GM20000 (cell line): ENCODE measurements around the gene KDM1B.
A peak's percentile ranks its signal among the peaks of the same experiment; 100 is the strongest.

Experiments
- DNase-seq: peaks from one replicate; pipeline ENCODE4 v3.0.0; 2012; ENCODE audit warnings: low spot score
- TF ChIP-seq, protein P1 (sequence below): IDR thresholded peaks from 2 replicates; pipeline ENCODE4 v1.5.1; 2012; ENCODE audit warnings: mild to moderate bottlenecking, control low read depth; ENCODE audit errors: extremely low read depth, missing control alignments

KDM1B gene

DNA sequence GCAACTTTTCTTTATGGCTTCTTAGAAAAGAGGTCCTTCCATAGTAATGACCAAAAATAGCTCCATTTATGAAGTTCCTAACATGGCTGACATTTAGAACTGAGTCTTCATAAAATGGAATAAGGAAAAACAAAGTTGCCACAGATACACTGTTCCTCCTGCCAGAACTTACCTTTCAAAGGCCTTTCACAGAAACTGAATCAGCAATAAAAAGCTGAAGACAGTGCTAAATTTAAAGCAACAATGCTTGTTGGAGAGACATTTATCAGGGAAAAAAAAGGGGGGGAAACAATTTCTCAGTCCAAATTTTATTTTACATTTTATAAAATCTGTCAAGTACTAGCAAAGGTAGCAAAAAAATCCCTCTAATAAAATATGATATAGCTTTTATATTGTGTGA lies 91.8 kb downstream of the KDM1B start:
- no peak for DNase-seq
- TF ChIP-seq, protein P1, sequence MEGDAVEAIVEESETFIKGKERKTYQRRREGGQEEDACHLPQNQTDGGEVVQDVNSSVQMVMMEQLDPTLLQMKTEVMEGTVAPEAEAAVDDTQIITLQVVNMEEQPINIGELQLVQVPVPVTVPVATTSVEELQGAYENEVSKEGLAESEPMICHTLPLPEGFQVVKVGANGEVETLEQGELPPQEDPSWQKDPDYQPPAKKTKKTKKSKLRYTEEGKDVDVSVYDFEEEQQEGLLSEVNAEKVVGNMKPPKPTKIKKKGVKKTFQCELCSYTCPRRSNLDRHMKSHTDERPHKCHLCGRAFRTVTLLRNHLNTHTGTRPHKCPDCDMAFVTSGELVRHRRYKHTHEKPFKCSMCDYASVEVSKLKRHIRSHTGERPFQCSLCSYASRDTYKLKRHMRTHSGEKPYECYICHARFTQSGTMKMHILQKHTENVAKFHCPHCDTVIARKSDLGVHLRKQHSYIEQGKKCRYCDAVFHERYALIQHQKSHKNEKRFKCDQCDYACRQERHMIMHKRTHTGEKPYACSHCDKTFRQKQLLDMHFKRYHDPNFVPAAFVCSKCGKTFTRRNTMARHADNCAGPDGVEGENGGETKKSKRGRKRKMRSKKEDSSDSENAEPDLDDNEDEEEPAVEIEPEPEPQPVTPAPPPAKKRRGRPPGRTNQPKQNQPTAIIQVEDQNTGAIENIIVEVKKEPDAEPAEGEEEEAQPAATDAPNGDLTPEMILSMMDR: no peak

DNA sequence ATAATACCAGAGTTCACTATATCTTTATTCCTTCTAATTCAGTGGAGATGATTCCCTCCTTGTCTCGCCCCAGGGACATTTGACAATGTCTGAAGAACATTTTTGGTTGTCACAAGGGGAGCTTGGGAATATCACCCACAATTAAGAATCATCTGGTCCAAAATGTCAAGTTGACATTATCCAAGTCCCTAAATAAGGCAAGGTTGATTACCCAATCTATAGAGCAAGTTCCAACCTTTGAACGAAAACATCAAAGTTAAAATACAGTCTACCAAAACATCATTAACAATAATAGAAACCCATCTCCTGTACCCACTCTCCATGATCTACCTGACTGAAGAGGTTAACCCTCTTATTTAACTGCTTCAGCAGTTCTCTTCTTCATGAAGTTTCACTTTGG lies 93.5 kb downstream of the KDM1B start:
- DNase-seq: no peak
- TF ChIP-seq, protein P1: no peak

DNA sequence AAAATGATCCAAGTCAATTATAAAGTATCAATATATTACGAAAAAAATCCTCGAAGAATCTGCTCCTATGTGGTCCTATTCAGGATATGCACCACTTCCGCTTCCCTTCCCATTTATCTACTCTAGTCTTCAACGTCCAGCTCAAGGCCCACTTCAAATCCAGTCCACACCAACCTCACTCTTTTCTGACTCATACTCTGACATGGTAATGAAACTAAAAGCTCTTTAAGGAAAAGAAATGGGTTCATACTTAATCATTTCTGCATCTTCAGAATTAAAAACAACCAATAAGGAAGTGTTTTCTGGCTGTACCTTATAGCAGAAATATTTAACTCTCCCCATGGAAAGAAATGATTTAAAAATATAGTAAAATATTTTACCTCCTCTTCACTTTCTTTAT lies 94.0 kb downstream of the KDM1B start:
- TF ChIP-seq, protein P1: no peak
- DNase-seq: no peak

DNA sequence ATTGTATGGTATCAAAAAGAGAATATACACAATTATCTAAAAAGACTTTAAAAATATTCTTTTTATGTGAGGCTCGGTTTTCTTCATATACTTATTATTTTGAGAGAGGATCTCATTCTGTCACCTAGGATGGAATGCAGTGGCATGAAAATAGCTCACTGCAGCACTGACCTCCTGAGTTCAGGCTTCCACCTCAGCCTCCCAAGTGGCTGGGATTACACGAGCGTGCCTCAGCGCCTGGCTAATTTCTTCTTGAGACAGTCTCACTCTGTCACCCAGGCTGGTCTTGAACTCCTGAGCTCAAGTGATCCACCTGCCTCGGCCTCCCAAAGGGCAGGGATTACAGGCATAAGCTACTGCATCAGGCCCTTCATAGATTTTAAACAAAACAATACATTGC lies 98.4 kb downstream of the KDM1B start:
- TF ChIP-seq, protein P1: no peak
- no peak for DNase-seq

DNA sequence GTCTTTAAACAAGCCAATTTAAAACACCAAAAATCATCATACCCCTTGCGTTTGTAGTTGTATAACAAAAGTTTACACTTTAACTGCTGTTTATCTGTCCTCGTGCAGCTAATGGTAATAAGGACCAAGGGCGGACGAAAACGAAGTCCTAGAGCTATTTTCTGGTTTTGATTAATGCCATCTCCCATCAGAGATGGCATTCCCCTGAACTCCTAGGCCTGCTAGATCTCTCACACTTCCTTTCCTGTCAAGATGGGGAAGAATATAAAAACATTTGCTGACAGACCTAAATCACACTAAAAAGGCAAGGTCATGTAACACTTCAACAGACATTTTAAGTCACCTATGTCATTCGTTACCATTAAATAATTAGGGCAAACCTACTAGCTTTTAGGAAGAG lies 99.6 kb downstream of the KDM1B start:
- DNase-seq: no peak
- TF ChIP-seq, protein P1: no peak

DNA sequence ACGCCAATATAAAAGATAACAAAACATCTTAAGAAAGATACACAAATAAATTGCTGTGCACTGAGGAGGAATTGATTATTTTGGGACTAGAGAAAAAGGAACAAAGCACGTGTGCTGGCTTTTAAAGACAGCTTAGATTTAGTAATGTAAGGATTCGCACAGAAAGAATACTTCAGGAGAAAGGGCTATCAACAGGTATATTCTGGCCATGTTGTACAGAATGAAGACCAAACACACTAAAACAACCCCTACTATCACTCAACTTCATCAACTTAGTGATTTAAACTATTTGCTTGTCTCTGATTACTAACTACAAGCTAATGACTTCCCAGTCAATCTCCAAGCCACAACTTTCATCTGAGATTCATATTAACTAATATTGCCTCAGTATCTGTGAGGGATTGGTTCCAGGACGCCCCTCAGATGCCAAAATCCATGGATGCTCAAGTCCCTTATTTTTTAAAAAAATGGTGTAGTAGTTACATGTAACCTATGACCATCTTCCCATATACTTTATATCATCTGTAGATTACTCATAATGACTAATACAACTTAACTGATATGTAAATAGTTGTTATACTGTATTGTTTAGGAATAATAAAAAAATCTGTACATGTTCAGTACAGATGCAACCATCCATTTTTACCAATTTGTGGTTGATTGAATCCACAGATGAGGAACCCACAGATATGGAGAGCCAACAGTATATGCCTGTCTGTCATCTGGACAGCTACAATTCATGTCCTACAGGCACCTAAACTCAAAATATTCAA lies 104.6 kb downstream of the KDM1B start:
- TF ChIP-seq, protein P1: no peak
- DNase-seq: no peak

DNA sequence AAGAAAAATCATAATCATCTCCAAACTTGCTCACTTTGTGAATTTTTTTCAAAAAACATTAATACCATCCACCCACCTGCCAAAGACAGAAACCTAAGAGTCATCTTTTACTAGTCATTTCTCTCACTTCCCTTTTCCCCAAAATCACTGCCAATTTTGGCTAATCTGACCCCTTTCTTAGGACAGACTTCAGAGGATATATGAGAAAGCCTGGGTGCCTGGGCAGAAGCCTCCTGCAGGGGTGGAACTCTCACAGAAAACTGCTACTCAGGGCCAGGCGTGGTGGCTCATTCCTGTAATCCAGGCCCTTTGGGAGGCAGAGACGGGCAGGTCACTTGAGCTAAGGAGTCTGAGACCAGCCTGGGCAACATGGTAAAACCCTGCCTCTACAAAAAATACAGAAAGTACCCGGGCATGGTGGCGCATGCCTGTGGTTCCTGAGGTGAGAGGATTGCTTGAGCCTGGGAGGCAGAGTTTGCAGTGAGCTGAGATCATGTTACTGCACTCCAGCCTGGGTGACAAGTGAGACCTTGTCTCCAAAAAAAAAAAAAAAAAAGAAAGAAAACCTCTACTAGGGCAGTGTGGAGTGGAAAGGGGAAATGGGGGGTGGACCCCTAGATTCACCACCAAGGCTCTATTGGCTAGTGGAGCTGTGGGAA lies 105.4 kb downstream of the KDM1B start:
- TF ChIP-seq, protein P1: no peak
- peak; percentile 47 for DNase-seq
